Body of pancreas (tissue), 4 donors: ENCODE data around the gene SPDL1. TPM values are rescaled to one million over a fixed set of nuclear protein-coding genes. Genes with fewer than 3 reads are reported as not detected.
"Not testable (repeated sequence)": the region's sequence is repeated elsewhere in the genome, so short reads cannot be mapped to it uniquely, and the experiment has no call there.

Experiments used
- ATAC-seq: fragments of 150-250 bp; one replicate; pipeline ENCODE4 v1.9.1; 2016
- DNase-seq, 4 donors: peaks; one replicate each; pipeline ENCODE4 v3.0.0-alpha.2; 2019
- H3K27ac ChIP-seq, 4 donors: fragments of 200-600 bp; sonication (generic); 1 replicate in 3 of 4; 2 replicates in 1 of 4; pipeline versions ENCODE4 v1.5.1 to v1.6.1; 2016 to 2019; ENCODE audit warnings: mild to moderate bottlenecking in 1 of 4, mixed read lengths in 1 of 4, moderate library complexity in 1 of 4
- H3K27me3 ChIP-seq, 2 donors: fragments of 200-600 bp; sonication (generic); one replicate each; pipeline ENCODE4 v1.6.0; 2016; ENCODE audit warnings: mild to moderate bottlenecking in 1 of 2
- H3K36me3 ChIP-seq, 2 donors: fragments of 200-600 bp; sonication (generic); replicated peaks in 1 of 2; 2 replicates each; pipeline ENCODE4 v1.5.1; 2016; ENCODE audit warnings: low read depth in 2 of 2; ENCODE audit not compliant: insufficient read depth in 1 of 2
- H3K4me1 ChIP-seq: fragments of 200-600 bp; sonication (generic); one replicate; pipeline ENCODE4 v1.6.0; 2016
- H3K4me3 ChIP-seq, 2 donors: fragments of 200-600 bp; sonication (generic); 1 replicate in 1 of 2; 2 replicates in 1 of 2; pipeline ENCODE4 v1.5.1; 2016 to 2019
- H3K9me3 ChIP-seq, 3 donors: fragments of 200-600 bp; sonication (generic); 1 replicate in 2 of 3; 2 replicates in 1 of 3; pipeline ENCODE4 v1.5.1; 2016
- CTCF ChIP-seq, 7 experiments: fragments of 450-650 bp in 4 of 7; fragments of 200-600 bp in 3 of 7; sonication (generic) in 3 of 7; IDR thresholded peaks; one replicate each; pipeline ENCODE4 v1.5.1; 2016 to 2019; ENCODE audit warnings: antibody characterized with exemption in 7 of 7
- POLR2A ChIP-seq, 3 donors: fragments of 450-650 bp; IDR thresholded peaks; one replicate each; pipeline ENCODE4 v1.6.1; 2016; ENCODE audit warnings: antibody characterized with exemption in 3 of 3, mild to moderate bottlenecking in 2 of 3
- WGBS, 2 donors: methylation state at CpG; one replicate each; pipeline ENCODE4 v1.1.5; 2017; 5-methylcytosine and 5-hydroxymethylcytosine counted together
- intact Hi-C: fragments of 100-400 bp; cut with DNase I; formaldehyde crosslinking; loops from one replicate; pipeline ENCODE4 v1.15.1; 2023
- total RNA-seq, 2 donors: library from RNA; depleted of rRNA; stranded (reverse); fragments of >200 nt; gene quantifications; one replicate each; pipeline ENCODE4 v1.1.0, GENCODE V29; 2016

The SPDL1 gene
- total RNA-seq, 2 donors from 2014 or later, result 3.6 to 12.9 TPM

- WGBS, 2 donors, result 50 to 65% methylated on average over 4 of the region's 4 CpGs
- intact Hi-C loops, result no loop called here
These were observed 27.0 kb downstream of the SPDL1 start for GRCh38 chr5:169610606-169611005.

GRCh38 chr5:169615561-169615960, 32.0 kb downstream of the SPDL1 start:
- no peaks in the 10 kb centered on the region for H3K4me1 ChIP-seq
- no peak for DNase-seq
- no peak for ATAC-seq
- no peak overlapping the region for H3K4me3 ChIP-seq
- TF ChIP-seq POLR2A (IDR thresholded peaks at IDR 0.05) (no peak), CTCF (IDR thresholded peaks at IDR 0.05) (no peak)
- no peaks in the 10 kb centered on the region for H3K36me3 ChIP-seq
- H3K9me3 ChIP-seq, result no peaks in the 10 kb centered on the region
- H3K27me3 ChIP-seq, result no peaks in the 10 kb centered on the region
- H3K27ac ChIP-seq, result no peak overlapping the region
- 47 to 59% methylated on average over 1 of the region's 1 CpG for WGBS, 2 donors
- intact Hi-C loops, result no loop called here

More at GRCh38 chr5:169610606-169611005, 27.0 kb downstream of the SPDL1 start:
- Histone ChIP-seq H3K27ac (no peak overlapping the region), H3K36me3 (no peaks in the 10 kb centered on the region), H3K4me3 (no peak overlapping the region), H3K9me3 (no peaks in the 10 kb centered on the region), H3K4me1 (no peaks in the 10 kb centered on the region), H3K27me3 (no peaks in the 10 kb centered on the region)
- ATAC-seq, result no peak
- DNase-seq, result no peak
- no peak for TF ChIP-seq CTCF (IDR thresholded peaks at IDR 0.05)
- TF ChIP-seq POLR2A (IDR thresholded peaks at IDR 0.05), result no peak

GRCh38 chr5:169624307-169624706, 40.7 kb downstream of the SPDL1 start:
- H3K4me3 ChIP-seq, ATAC-seq, H3K36me3 ChIP-seq, H3K4me1 ChIP-seq, H3K27me3 ChIP-seq, H3K9me3 ChIP-seq, H3K27ac ChIP-seq, DNase-seq, intact Hi-C loops: not testable (repeated sequence)
- WGBS, 2 donors, result 73 to 74% methylated on average over 2 of the region's 2 CpGs

GRCh38 chr5:169626779-169627178, 43.2 kb downstream of the SPDL1 start:
- no peaks in the 10 kb centered on the region for H3K36me3 ChIP-seq
- H3K4me3 ChIP-seq, result no peak overlapping the region
- no peaks in the 10 kb centered on the region for H3K4me1 ChIP-seq
- 60 to 72% methylated on average over 1 of the region's 1 CpG for WGBS, 2 donors
- DNase-seq (no peak), ATAC-seq (no peak)
- TF ChIP-seq CTCF (IDR thresholded peaks at IDR 0.05), result no peak
- TF ChIP-seq POLR2A (IDR thresholded peaks at IDR 0.05), result no peak
- no peaks in the 10 kb centered on the region for H3K27me3 ChIP-seq
- no peaks in the 10 kb centered on the region for H3K9me3 ChIP-seq
- intact Hi-C loops, result no loop called here
- H3K27ac ChIP-seq, result no peak overlapping the region

GRCh38 chr5:169627551-169627950, 44.0 kb downstream of the SPDL1 start:
- Histone ChIP-seq H3K9me3 (no peaks in the 10 kb centered on the region), H3K27me3 (no peaks in the 10 kb centered on the region), H3K36me3 (no peaks in the 10 kb centered on the region), H3K27ac (no peak overlapping the region), H3K4me1 (no peaks in the 10 kb centered on the region), H3K4me3 (no peak overlapping the region)
- WGBS, 2 donors, result 54 to 66% methylated on average over 3 of the region's 3 CpGs
- DNase-seq, result no peak
- intact Hi-C loops, result no loop called here
- ATAC-seq, result no peak
- TF ChIP-seq CTCF (IDR thresholded peaks at IDR 0.05), result no peak
- TF ChIP-seq POLR2A (IDR thresholded peaks at IDR 0.05), result no peak
